A549 treated with DMSO at 1 μM for 4 hours (cell line): Measurements from ENCODE around the gene TNKS2. TPM values are rescaled to one million over a fixed set of nuclear protein-coding genes. Genes with fewer than 3 reads are reported as not detected.

ENCODE experiments used
- total RNA-seq: library from RNA; stranded (reverse); fragments of 200-300 nt; extraction: Qiagen RNA extraction; gene quantifications from 5 replicates; pipeline ENCODE4 v1.2.3, GENCODE V29; 2022; ENCODE audit warnings: low read depth

Gene TNKS2
- 17.8 to 26.7 TPM (median 23.1 TPM) in 5 replicates for total RNA-seq

GRCh38 chr10:91797874-91798648, at the start of gene TNKS2:
TSS of gene TNKS2 (plus strand) at chr10:91798426. CDS start at chr10:91798691, 265 bp downstream.

GRCh38 chr10:91909117-91909677, 111.0 kb downstream of the TNKS2 start, which contains the start of gene FGFBP3:
TSS of gene FGFBP3 (minus strand) at chr10:91909486. CDS start at chr10:91908969, 517 bp downstream.

Other genes with a start within 250 kb of the TNKS2 start
- gene PPP1R3C, start 165.4 kb upstream of the TNKS2 start, total RNA-seq = 14.1 to 18.3 TPM (median 16.6 TPM) in 5 replicates
- gene FGFBP3, start 111.1 kb downstream of the TNKS2 start, total RNA-seq = 1.7 to 2.8 TPM (median 2.3 TPM) in 5 replicates
- gene BTAF1, start 125.3 kb downstream of the TNKS2 start, total RNA-seq = 12.3 to 16.4 TPM (median 15.4 TPM) in 5 replicates